Immature natural killer cell (primary cell): ENCODE measurements around the gene STK33. TPM values are rescaled to one million over a fixed set of nuclear protein-coding genes. Genes with fewer than 3 reads are reported as not detected.
"Not testable (repeated sequence)": the region's sequence is repeated elsewhere in the genome, so short reads cannot be mapped to it uniquely, and the experiment has no call there.

Experiments used
- DNase-seq, 3 donors: peaks; one replicate each; pipeline ENCODE4 v3.0.0; 2022; ENCODE audit warnings: mixed read lengths in 1 of 3
- H3K27ac Mint-ChIP-seq, 6 donors: one replicate each; pipeline ENCODE4 v1.8.0; 2020; ENCODE audit warnings: mixed read lengths in 6 of 6, mild to moderate bottlenecking in 5 of 6, inconsistent platforms in 4 of 6, moderate library complexity in 3 of 6
- H3K27me3 Mint-ChIP-seq, 3 donors: one replicate each; pipeline ENCODE4 v1.8.0; 2020 to 2021; ENCODE audit warnings: low read depth in 3 of 3, mild to moderate bottlenecking in 3 of 3, mixed read lengths in 3 of 3, moderate library complexity in 3 of 3, inconsistent platforms in 1 of 3
- H3K36me3 Mint-ChIP-seq, 3 donors: one replicate each; pipeline ENCODE4 v1.8.0; 2020; ENCODE audit warnings: mixed read lengths in 3 of 3, inconsistent platforms in 2 of 3, mild to moderate bottlenecking in 2 of 3
- H3K4me1 Mint-ChIP-seq, 2 donors: one replicate each; pipeline ENCODE4 v1.8.0; 2020; ENCODE audit warnings: inconsistent platforms in 2 of 2, mild to moderate bottlenecking in 2 of 2, mixed read lengths in 2 of 2, moderate library complexity in 1 of 2
- H3K4me3 Mint-ChIP-seq, 5 donors: one replicate each; pipeline ENCODE4 v1.8.0; 2020; ENCODE audit warnings: mild to moderate bottlenecking in 5 of 5, mixed read lengths in 5 of 5, inconsistent platforms in 3 of 5, moderate library complexity in 3 of 5
- H3K9me3 Mint-ChIP-seq, 6 donors: one replicate each; pipeline ENCODE4 v1.8.0; 2020; ENCODE audit warnings: mild to moderate bottlenecking in 6 of 6, mixed read lengths in 6 of 6, inconsistent platforms in 4 of 6, moderate library complexity in 3 of 6
- polyA plus RNA-seq, 3 donors: library from polyadenylated mRNA; unstranded; fragments of 300-500 nt; fragmentation: Illumina TruSeq; gene quantifications; one replicate each; pipeline ENCODE4 v1.2.3, GENCODE V29; 2021

The STK33 gene
- polyA plus RNA-seq, 3 donors from 2014 or later = not detected

DNA sequence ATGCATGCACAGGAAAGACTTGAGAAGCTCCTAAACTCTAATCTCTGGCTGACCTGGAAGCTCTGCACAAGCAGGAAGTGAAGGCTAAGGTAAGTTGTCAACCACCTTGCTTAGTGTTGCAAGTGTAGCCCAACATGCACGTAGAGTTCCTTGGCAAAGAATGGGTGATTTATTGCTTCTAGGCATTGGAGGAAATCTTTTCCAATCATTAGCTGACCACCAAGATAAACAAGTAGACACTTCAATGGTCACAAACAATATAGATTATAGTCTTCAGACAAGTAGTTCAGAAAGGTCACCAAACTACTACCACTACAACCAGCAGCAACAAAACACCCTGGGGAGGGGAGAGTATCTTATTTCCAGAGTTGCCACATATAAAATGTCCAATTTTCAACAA lies 105.6 kb downstream of the STK33 start:
- no peaks in the 10 kb centered on the region for H3K36me3 Mint-ChIP-seq
- no peaks in the 10 kb centered on the region for H3K4me1 Mint-ChIP-seq
- H3K4me3 Mint-ChIP-seq = no peak overlapping the region
- H3K27ac Mint-ChIP-seq = no peak overlapping the region
- no peak for DNase-seq
- peaks cover 0 to 4% (median 0%) of the 10 kb centered on the region in 3 donors for H3K27me3 Mint-ChIP-seq
- peaks cover 0 to 9% (median 2%) of the 10 kb centered on the region in 6 donors for H3K9me3 Mint-ChIP-seq

DNA sequence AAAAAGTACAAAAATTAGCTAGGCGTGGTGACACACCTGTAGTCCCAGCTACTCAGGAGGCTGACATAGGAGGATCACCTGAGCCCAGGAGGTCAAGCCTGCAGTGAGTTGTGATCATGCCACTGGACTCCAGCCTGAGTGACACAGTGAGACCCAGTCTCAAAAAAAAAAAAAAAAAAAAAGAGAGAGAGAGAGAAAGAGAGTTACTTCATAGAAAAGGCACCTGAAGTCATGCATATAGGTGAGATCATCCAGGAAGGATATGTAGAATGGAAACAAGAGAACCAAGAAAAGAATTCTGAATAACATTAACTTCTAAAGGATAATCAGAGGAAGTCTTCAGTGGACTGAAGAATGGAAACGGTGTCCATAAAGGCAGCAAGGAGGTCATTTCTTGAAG lies 106.8 kb downstream of the STK33 start:
- no peaks in the 10 kb centered on the region for H3K36me3 Mint-ChIP-seq
- H3K9me3 Mint-ChIP-seq = peaks cover 0 to 9% (median 2%) of the 10 kb centered on the region in 6 donors
- no peak overlapping the region for H3K4me3 Mint-ChIP-seq
- H3K4me1 Mint-ChIP-seq = no peaks in the 10 kb centered on the region
- H3K27me3 Mint-ChIP-seq = peaks cover 0 to 4% (median 3%) of the 10 kb centered on the region in 3 donors
- no peak for DNase-seq
- H3K27ac Mint-ChIP-seq = no peak overlapping the region

- Mint-ChIP-seq H3K9me3 (peaks cover 0 to under 1% (median 0%) of the 10 kb centered on the region in 6 donors), H3K36me3 (no peaks in the 10 kb centered on the region), H3K27ac (no peak overlapping the region), H3K4me3 (no peak overlapping the region), H3K27me3 (peaks cover 0 to 3% (median under 1%) of the 10 kb centered on the region in 3 donors), H3K4me1 (no peaks in the 10 kb centered on the region)
- DNase-seq = no peak
Measured at GRCh38 chr11:8484251-8484650, 109.8 kb downstream of the STK33 start.

DNA sequence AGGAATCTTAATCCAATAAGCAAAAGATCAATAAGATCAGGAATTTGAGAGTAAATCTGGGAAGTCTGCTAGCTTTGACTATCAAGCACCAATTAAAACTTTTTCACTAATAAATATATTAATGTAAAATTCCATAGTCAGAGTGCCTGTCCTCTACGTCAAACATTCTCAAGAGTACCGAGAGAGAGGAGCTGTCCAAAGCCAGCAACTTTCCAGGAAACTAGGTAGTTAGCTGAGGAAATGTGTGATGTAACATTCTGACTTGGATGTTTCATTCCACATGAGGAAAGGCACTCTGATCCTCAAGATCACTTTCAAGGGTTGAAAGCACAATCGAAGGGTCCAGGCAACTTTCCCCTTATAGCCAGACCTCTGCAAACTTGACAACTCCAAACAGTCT lies 113.2 kb downstream of the STK33 start:
- no peaks in the 10 kb centered on the region for H3K36me3 Mint-ChIP-seq
- H3K27ac Mint-ChIP-seq = no peak overlapping the region
- no peaks in the 10 kb centered on the region for H3K4me1 Mint-ChIP-seq
- no peak for DNase-seq
- no peak overlapping the region for H3K4me3 Mint-ChIP-seq
- peaks cover 0 to 5% (median 0%) of the 10 kb centered on the region in 6 donors for H3K9me3 Mint-ChIP-seq
- H3K27me3 Mint-ChIP-seq = peaks cover 0 to 3% (median 0%) of the 10 kb centered on the region in 3 donors

DNA sequence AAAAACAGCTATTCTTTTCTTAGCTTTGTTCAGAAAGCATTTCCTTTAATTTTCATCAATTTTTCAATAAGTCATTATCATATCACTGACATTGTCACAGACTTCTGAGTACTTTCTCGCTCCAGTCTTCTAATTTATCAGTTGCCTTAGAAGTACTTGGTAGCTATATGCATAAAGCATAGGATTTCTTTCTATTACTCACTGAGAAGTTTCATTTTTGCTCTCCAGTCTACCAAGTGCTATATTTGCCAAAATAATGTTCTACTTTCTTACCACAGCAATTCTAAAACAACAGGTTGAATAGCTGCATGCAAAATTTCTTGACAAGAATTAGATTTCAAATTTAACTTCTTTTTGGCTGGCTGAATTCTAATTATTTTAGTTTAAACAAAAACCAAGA lies 116.3 kb downstream of the STK33 start:
- DNase-seq = no peak
- Mint-ChIP-seq H3K36me3 (no peaks in the 10 kb centered on the region), H3K9me3 (peaks cover 0 to 5% (median 0%) of the 10 kb centered on the region in 6 donors), H3K27me3 (peaks cover 0 to 4% (median 0%) of the 10 kb centered on the region in 3 donors), H3K4me3 (no peak overlapping the region), H3K27ac (no peak overlapping the region), H3K4me1 (no peaks in the 10 kb centered on the region)

DNA sequence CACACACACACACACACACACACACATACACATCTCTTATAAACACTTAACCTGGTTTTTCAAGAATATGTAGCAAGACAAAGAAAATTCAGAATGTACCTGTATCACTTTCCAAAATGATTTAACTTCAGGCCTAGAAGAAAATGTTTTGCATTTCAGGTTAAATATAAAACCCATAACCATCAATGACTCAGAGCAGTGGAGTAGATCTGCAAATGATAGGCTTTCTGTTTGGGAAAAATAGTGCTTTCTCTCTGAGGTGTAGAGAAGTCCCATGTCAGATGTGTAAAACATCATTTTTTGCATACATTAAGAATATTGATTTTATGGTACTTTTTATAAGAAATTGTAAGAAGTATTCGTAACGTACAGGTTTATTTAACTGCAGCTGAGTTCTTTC lies 116.9 kb downstream of the STK33 start:
- no peak for DNase-seq
- Mint-ChIP-seq H3K4me1 (no peaks in the 10 kb centered on the region), H3K9me3 (peaks cover 0 to 5% (median 0%) of the 10 kb centered on the region in 6 donors), H3K4me3 (no peak overlapping the region), H3K36me3 (no peaks in the 10 kb centered on the region), H3K27ac (no peak overlapping the region), H3K27me3 (peaks cover 0 to 4% (median 0%) of the 10 kb centered on the region in 3 donors)

DNA sequence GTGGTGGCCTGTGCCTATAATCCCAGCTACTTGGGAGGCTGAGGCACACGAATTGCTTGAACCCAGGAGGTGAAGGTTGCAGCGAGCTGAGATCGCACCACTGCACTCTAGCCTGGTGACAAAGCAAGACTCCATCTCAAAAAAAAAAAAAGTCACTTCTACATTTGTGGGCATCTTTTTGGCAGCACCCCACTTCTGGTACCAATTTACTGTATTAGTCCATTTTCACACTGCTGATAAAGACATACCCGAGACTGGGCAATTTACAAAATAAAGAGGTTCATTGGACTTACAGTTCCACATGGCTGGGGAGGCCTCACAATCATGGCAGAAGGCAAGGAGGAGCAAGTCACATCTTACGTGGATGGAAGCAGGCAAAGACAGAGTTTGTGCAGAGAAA lies 126.2 kb downstream of the STK33 start:
- H3K36me3 Mint-ChIP-seq, H3K27ac Mint-ChIP-seq, H3K4me3 Mint-ChIP-seq, H3K27me3 Mint-ChIP-seq, H3K4me1 Mint-ChIP-seq, DNase-seq: not testable (repeated sequence)
- peaks cover 5 to 22% (median 14%) of the 10 kb centered on the region in 6 donors for H3K9me3 Mint-ChIP-seq

DNA sequence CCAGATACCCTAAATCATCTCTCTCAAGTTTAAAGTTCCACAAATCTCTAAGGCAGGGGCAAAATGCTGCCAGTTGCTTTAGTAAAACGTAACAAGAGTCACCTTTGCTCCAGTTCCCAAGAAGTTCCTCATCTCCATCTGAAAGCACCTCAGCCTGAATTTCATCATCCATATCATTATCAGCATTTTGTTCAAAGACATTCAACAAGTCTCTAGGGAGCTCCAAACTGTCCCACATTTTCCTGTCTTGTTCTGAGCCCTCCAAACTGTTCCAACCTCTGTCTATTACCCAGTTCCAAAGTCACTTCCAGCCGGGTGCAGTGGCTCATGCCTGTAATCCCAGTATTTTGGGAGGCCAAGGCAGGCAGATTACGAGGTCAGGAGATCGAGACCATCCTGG lies 126.7 kb downstream of the STK33 start:
- not testable (repeated sequence) for H3K4me1 Mint-ChIP-seq, H3K27me3 Mint-ChIP-seq, H3K27ac Mint-ChIP-seq, H3K4me3 Mint-ChIP-seq, H3K36me3 Mint-ChIP-seq, DNase-seq
- peaks cover 5 to 22% (median 14%) of the 10 kb centered on the region in 6 donors for H3K9me3 Mint-ChIP-seq

GRCh38 chr11:8466884-8467283 lies 127.1 kb downstream of the STK33 start:
- H3K9me3 Mint-ChIP-seq = peaks cover 5 to 22% (median 14%) of the 10 kb centered on the region in 6 donors
- not testable (repeated sequence) for H3K4me1 Mint-ChIP-seq, H3K27ac Mint-ChIP-seq, DNase-seq, H3K4me3 Mint-ChIP-seq, H3K36me3 Mint-ChIP-seq, H3K27me3 Mint-ChIP-seq

DNA sequence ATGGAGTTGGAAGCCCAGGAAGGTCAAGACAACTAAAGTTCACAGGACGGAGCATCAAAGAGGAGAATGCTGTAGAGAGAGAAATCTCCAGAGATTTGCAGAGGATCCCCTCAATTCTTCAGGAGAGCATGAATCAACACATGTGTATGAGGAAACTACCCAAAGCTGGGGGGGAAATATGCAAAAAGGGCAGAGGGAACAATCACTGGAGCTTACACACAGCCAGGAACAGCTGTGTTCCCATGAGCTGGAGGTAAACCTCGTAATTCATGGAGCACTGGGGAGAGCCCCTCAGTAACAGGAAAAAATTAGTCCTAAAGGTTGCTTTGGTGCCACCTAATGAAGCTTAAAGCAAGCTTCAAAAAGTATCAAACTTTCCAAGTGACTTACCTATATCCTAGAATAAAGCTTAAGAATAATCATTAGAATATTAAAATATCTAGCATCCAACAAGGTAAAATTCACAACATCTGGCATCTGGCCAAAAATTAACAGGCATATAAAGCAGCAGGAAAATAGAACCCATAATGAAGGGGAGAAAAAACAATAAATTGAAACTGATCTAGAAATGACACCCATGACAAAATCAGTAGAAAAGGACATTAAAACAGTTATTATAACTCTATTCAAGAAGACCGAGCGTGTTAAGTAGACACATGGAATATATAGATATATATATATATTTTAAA lies 134.2 kb downstream of the STK33 start:
- Mint-ChIP-seq H3K27ac (no peak overlapping the region), H3K4me1 (no peaks in the 10 kb centered on the region), H3K27me3 (peaks cover 0 to 2% (median 0%) of the 10 kb centered on the region in 3 donors), H3K9me3 (peaks cover 0 to 3% (median under 1%) of the 10 kb centered on the region in 6 donors), H3K4me3 (no peak overlapping the region), H3K36me3 (no peaks in the 10 kb centered on the region)
- no peak for DNase-seq

GRCh38 chr11:8442301-8442700 lies 151.7 kb downstream of the STK33 start:
- Mint-ChIP-seq H3K27ac (no peak overlapping the region), H3K4me1 (no peaks in the 10 kb centered on the region), H3K9me3 (peaks cover 0 to 2% (median 0%) of the 10 kb centered on the region in 6 donors), H3K36me3 (no peaks in the 10 kb centered on the region), H3K27me3 (peaks cover 0 to 6% (median 3%) of the 10 kb centered on the region in 3 donors), H3K4me3 (no peak overlapping the region)
- DNase-seq = no peak

DNA sequence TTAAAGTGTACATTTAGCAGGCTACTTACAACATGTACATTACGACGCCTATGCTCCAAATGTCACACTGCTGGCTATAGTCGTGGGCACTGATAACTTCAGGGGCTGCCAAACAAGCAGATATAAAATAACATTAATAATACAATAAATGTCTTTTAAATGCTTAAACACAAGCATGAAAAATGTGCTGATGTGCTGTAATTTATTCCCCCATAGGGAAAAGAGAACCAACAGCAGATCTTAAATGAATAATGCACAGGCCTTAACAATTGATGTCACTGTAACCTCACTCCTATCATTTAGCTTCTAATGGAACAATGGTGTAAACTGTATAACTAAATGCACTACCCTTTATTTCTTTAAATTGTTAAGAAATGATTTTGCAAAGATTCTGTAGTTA lies 153.4 kb downstream of the STK33 start:
- no peaks in the 10 kb centered on the region for H3K4me1 Mint-ChIP-seq

GRCh38 chr11:8429483-8429882 lies 164.5 kb downstream of the STK33 start:
- Mint-ChIP-seq H3K4me1 (no peaks in the 10 kb centered on the region), H3K9me3 (peaks cover 0 to 8% (median 2%) of the 10 kb centered on the region in 6 donors), H3K4me3 (no peak overlapping the region), H3K27me3 (peaks cover 2 to 10% (median 3%) of the 10 kb centered on the region in 3 donors), H3K27ac (no peak overlapping the region), H3K36me3 (no peaks in the 10 kb centered on the region)
- DNase-seq = no peak

More for the DNA sequence above, 153.4 kb downstream of the STK33 start:
- Mint-ChIP-seq H3K9me3 (peaks cover 0 to 2% (median 0%) of the 10 kb centered on the region in 6 donors), H3K4me3 (no peak overlapping the region), H3K36me3 (no peaks in the 10 kb centered on the region), H3K27ac (no peak overlapping the region), H3K27me3 (peaks cover 0 to 3% (median 1%) of the 10 kb centered on the region in 3 donors)
- no peak for DNase-seq

DNA sequence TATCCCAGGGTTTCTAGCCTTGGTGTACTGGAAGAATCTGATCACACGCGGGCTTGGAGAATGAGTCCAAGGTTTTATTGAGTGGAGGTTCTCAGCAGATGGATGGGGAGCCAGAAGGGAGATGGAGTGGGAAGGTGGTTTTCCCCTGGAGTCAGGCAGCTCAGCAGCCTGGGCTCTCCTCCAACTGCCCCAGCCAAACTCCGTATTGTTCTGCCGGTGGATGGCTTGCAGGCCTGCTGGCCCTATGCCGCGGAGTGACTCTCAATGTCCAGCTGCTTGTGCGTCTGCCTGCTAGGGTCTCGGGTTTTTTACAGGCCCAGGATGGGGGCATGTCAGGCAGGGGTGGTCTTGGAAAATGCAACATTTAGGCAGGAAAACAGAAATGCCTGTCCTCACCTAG lies 168.0 kb downstream of the STK33 start:
- no peak for DNase-seq
- Mint-ChIP-seq H3K27me3 (peaks cover 0 to 10% (median 3%) of the 10 kb centered on the region in 3 donors), H3K9me3 (peaks cover 0 to 8% (median 0%) of the 10 kb centered on the region in 6 donors), H3K4me3 (no peak overlapping the region), H3K4me1 (no peaks in the 10 kb centered on the region), H3K36me3 (no peaks in the 10 kb centered on the region), H3K27ac (no peak overlapping the region)

DNA sequence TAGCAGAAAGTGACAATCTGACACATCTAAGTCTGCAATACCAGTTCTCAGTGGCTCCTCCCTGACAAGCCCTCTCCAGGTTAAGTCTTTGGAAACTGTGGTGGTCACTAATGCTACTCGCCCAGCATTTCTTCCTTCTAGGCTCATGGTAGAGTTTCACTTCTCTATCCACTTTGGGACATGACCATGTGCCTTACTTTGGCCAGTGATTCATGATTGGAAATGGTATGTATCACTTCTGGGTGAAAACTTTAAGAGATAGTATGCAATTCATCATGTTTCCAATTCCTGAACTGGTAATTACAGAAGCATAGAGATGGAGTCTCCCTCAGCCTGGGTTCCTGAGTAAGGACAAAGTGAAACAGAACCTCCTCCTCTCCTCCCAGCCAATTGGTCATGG lies 178.8 kb downstream of the STK33 start:
- no peaks in the 10 kb centered on the region for H3K4me1 Mint-ChIP-seq
- H3K4me3 Mint-ChIP-seq = no peak overlapping the region
- no peak for DNase-seq
- no peaks in the 10 kb centered on the region for H3K36me3 Mint-ChIP-seq
- H3K9me3 Mint-ChIP-seq = peaks cover 0 to 3% (median 0%) of the 10 kb centered on the region in 6 donors
- H3K27me3 Mint-ChIP-seq = peaks cover 0 to 8% (median 1%) of the 10 kb centered on the region in 3 donors
- no peak overlapping the region for H3K27ac Mint-ChIP-seq
